T1000 (cell line): ENCODE measurements around the gene OOSP3.
"Not testable (repeated sequence)": the region's sequence is repeated elsewhere in the genome, so short reads cannot be mapped to it uniquely, and the experiment has no call there.

Experiments
- DNase-seq: peaks from one replicate; lab custom pipeline; 2025; ENCODE audit warnings: mixed read lengths; lab: John Stamatoyannopoulos, UW

Gene OOSP3

GRCh38 chr11:59878575-59878974 lies at the start of gene OOSP3:
Gene OOSP3, plus strand, starts transcription at chr11:59878782. Its CDS starts 27 bp downstream, at chr11:59878809.
- no peak for DNase-seq

GRCh38 chr11:59829358-59829757 lies 49.2 kb upstream of the OOSP3 start:
- DNase-seq: no peak

- DNase-seq: no peak
Observed at GRCh38 chr11:59833602-59834001, 45.0 kb upstream of the OOSP3 start.

GRCh38 chr11:59839615-59840014 lies 39.0 kb upstream of the OOSP3 start:
- DNase-seq: no peak

GRCh38 chr11:59841514-59841913 lies 37.1 kb upstream of the OOSP3 start:
- no peak for DNase-seq

GRCh38 chr11:59842316-59842715 lies 36.3 kb upstream of the OOSP3 start:
- DNase-seq: no peak

- DNase-seq: no peak
Observed at GRCh38 chr11:59845399-59845798, 33.2 kb upstream of the OOSP3 start, which contains the start of gene CBLIF. Gene CBLIF, minus strand, starts transcription at chr11:59845499. Its CDS starts 46 bp downstream, at chr11:59845453.

GRCh38 chr11:59846556-59846955 lies 32.0 kb upstream of the OOSP3 start:
- no peak for DNase-seq

GRCh38 chr11:59847626-59848025 lies 31.0 kb upstream of the OOSP3 start:
- no peak for DNase-seq

- not testable (repeated sequence) for DNase-seq
Observed at GRCh38 chr11:59848439-59848838, 30.1 kb upstream of the OOSP3 start.

GRCh38 chr11:59849129-59849528 lies 29.5 kb upstream of the OOSP3 start:
- no peak for DNase-seq

- not testable (repeated sequence) for DNase-seq
Observed at GRCh38 chr11:59849551-59849950, 29.0 kb upstream of the OOSP3 start.

- DNase-seq: not testable (repeated sequence)
Observed at GRCh38 chr11:59851416-59851815, 27.2 kb upstream of the OOSP3 start.

- DNase-seq: no peak
Observed at GRCh38 chr11:59854871-59855270, 23.7 kb upstream of the OOSP3 start.

- no peak for DNase-seq
Observed at GRCh38 chr11:59857439-59858434, 20.8 kb upstream of the OOSP3 start.

GRCh38 chr11:59859673-59860072 lies 18.9 kb upstream of the OOSP3 start:
- no peak for DNase-seq

- no peak for DNase-seq
Observed at GRCh38 chr11:59862252-59862651, 16.3 kb upstream of the OOSP3 start.

GRCh38 chr11:59865031-59865430 lies 13.6 kb upstream of the OOSP3 start:
- DNase-seq: no peak

GRCh38 chr11:59866397-59866796 lies 12.2 kb upstream of the OOSP3 start, which contains the start of gene TCN1:
Gene TCN1, minus strand, starts transcription at chr11:59866487. Its CDS starts 17 bp downstream, at chr11:59866470.
- DNase-seq: no peak

GRCh38 chr11:59866836-59867235 lies 11.7 kb upstream of the OOSP3 start:
- DNase-seq: no peak

- DNase-seq: no peak
Observed at GRCh38 chr11:59867946-59868345, 10.6 kb upstream of the OOSP3 start.

- DNase-seq: no peak
Observed at GRCh38 chr11:59872076-59872475, 6.5 kb upstream of the OOSP3 start.

- no peak for DNase-seq
Observed at GRCh38 chr11:59875856-59876519, 2.6 kb upstream of the OOSP3 start.
